GM18909 (cell line): ENCODE measurements around the gene ZP4.
"Not testable (repeated sequence)": the region's sequence is repeated elsewhere in the genome, so short reads cannot be mapped to it uniquely, and the experiment has no call there.

ENCODE experiments used
- ATAC-seq: cut with Tn5 transposase; IDR thresholded peaks from one replicate; pipeline ENCODE4 v1.9.1; 2021; ENCODE audit warnings: mild to moderate bottlenecking; ENCODE audit not compliant: unreplicated experiment, poor library complexity

ZP4 gene

GRCh38 chr1:237878406-237878805, 12.3 kb downstream of the ZP4 start:
- no peak for ATAC-seq

DNA sequence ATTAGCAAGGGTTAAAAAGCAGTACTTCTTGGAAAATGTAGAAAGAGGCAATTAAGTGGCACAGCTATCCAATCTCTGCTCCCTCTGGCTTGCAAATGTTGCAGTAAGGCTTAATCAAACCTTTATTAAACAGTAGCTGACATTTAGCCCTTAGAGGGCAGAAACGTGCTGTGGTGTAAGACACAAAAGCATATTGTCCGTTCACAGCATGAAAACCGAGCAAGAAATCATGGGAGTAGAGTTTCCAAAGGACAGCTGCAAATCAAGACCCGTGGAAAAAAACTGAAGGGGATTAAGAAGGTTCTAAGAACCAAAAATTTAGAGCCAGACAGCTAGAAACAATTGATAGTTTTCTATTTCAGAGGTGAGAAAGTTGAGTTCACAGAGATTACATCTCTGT, 13.1 kb downstream of the ZP4 start:
- no peak for ATAC-seq

GRCh38 chr1:237875291-237875690, 15.4 kb downstream of the ZP4 start:
- no peak for ATAC-seq

DNA sequence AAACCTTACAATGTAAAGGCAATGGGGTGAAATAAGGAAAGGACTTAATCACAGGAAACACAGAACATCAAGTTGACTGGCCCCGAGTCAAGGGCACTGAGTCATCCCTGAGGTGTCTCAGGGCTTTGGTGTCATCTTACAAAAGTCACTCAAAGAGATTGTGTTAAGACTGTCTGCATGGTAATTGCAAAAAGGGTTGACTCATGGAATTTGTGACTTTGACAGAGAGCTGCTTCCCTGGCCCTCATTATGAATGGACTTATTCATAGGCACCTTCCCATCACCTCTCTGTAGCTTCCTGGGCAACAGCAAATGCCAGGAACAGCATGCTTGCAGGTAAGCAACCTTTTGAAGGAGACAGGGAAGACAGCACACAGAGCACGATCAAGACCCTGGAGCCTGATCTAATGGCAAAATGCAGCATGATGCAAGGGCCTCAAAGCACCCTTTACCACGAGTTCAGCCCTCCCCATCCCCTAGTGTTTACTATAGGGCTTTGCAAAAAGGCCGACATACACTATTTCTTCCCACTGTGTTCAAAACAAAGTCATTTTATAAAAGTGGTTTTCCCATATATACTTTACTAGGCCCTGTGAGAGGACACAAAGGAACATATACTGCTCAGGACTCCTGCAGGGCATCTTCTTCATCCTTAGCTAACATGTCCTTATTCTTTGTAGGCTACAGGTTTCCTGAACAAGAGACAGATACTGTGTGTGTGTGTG, 17.1 kb downstream of the ZP4 start:
- no peak for ATAC-seq

GRCh38 chr1:237868817-237869600, 21.7 kb downstream of the ZP4 start:
- no peak for ATAC-seq

DNA sequence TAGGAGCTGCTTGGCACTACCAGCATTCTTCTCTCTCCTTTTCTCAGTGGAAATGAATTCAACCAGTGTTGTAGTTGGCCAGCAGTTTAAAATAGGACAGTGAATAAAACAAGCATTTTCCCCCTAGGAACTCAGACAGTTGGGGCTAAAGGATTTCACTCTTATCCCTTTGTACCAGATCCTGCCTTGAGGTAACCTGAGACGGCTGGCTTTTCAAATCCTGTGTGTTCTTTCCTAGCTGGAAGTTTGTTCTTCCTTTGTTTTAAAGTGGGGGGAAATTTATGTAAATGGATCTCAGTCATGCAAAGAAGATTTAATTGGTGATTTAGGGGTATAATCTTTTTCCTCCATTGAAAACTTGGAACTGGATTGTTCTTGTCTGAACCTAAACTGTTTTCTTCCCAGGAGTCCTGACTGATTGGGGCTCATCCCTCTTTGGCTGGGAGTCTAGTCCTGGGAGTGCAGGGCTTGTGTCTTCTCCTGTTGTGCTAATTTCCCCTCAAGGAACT, 23.3 kb downstream of the ZP4 start:
- ATAC-seq: no peak

DNA sequence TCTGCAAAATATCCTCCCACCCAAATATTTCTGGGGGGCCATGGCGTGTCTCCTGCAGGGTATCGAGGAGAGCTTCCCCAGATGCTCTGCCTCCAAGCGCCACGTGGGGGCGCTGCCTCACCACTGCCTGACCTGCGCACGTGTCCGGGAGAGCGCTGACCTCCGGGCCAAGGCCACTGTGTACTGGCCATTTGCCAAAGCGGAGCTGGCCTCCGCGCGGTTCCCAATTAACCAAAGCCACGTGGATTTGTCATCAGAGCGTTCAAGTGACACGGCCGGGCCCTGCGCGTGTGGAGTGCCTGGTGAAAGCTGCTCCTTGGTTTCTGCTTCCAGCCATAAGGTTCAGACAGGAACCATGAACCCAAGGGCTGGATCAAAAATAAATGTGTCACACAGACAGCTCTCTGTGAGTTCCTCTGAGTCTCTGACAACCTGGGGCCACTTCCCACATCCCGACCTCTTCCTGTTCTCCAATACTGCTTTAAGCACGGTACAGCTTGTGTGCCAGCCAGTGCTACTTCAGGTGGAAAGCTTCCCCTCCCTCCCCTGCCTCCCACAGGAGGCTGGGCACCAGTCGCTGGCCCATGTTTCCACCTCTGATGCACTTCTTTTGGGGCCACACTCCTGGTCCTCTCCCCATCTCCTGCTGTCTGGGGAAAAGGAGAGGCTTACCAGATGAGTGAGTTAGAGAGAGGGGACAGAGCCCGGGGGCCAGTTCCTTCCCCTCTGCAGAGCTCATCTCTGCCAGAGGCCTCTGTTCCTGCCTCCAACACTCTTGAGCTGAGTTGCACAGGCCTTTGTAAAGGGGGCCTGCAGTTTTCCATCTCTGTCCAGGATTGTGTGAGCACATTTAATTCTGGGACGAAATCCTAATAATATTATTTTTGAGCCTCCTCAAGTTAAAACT, 26.1 kb downstream of the ZP4 start:
- peak; percentile 74 for ATAC-seq

DNA sequence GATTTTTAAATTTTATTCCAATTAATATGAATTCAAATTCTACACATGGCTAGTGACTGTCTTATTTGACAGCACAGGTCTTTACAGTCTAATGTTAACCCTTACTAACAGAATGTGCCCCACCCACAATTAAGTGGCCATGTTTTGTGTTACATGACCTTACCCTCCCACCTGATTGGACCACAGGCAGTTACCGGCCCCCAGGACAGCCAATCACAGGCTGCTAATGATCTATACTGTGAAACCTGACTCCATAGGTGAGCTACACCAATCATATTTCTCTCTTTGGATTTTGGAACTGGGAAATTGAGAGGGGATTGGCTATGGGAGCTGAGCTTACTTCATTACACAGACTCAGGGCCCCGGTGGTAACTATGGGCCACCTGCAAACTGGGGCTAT, 27.5 kb downstream of the ZP4 start:
- no peak for ATAC-seq

DNA sequence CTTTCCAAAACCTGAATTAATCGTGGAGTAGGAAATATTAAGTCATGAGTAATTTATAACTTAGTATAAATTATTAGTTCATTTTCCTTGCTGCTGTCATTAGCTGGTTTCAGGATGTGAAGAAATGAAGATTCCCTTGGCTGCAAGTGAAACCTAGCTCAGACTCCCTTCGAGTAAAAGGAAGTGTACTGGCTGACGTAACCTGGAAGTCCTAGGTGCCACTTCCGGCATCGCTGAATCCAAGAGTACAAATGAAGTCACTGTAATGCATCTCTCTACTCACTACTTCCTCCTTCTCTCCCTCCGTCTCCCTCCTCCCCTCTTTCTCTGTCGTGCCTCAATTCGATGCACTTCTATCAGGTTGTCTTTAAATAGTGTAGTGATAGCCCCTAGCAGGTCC, 28.8 kb downstream of the ZP4 start:
- no peak for ATAC-seq

DNA sequence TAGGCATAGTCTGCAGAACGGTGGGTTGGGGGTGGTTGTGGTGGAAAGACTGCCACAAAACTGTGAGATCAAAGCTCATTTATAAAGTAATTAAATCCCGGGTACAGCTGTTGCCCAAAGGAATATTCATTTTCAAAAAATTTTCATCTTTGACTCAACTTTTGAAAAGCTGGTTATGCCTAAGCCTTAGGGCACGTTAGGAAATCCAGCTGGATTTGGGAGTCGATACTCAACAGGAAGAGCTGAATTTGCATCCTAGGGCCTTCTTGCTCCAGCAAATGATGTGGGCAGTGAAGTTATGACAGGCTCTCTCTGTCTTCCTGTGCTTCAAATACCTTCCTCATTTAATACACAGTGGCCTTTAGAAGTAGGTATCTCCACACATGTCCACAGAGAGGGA, 31.7 kb downstream of the ZP4 start:
- ATAC-seq: no peak

DNA sequence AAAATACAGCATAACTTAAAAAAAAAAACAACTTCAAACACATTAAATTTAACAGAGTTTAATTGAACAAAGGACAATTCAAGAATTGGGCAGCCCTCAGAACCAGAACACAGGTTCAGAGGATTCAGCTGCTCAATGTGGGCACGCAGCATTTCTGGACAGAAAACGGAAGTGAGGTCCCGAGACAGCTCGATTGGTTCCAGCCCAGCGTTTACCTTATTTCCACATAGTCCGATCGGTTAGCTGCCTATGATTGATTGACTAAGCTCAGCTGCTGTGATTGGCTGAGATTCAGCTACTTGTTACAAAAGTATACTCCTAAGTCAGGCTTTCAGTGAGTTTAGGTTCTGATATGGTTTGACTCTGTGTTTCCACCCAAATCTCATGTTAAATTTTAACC, 33.3 kb downstream of the ZP4 start:
- ATAC-seq: no peak

- ATAC-seq: no peak
Measured at GRCh38 chr1:237852342-237852741, 38.4 kb downstream of the ZP4 start.

- no peak for ATAC-seq
Measured at GRCh38 chr1:237851210-237851845, 39.4 kb downstream of the ZP4 start.

GRCh38 chr1:237843516-237843915, 47.2 kb downstream of the ZP4 start:
- not testable (repeated sequence) for ATAC-seq

DNA sequence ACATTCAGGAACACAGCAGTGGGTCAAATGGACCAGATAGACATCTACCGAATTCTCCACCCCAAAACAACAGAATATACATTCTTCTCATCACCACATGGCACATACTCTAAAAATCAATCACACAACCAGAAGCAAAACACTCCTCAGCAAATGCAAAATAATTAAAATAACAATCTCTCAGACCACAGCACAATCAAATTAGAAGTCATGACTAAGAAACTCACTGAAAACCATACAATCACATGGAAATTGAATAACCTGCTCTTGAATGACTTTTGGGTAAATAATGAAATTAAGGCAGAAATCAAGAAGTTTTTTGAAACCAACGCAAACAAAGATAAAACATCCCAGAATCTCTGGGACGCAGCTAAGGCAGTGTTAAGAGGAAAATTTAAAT, 49.2 kb downstream of the ZP4 start:
- ATAC-seq: no peak

DNA sequence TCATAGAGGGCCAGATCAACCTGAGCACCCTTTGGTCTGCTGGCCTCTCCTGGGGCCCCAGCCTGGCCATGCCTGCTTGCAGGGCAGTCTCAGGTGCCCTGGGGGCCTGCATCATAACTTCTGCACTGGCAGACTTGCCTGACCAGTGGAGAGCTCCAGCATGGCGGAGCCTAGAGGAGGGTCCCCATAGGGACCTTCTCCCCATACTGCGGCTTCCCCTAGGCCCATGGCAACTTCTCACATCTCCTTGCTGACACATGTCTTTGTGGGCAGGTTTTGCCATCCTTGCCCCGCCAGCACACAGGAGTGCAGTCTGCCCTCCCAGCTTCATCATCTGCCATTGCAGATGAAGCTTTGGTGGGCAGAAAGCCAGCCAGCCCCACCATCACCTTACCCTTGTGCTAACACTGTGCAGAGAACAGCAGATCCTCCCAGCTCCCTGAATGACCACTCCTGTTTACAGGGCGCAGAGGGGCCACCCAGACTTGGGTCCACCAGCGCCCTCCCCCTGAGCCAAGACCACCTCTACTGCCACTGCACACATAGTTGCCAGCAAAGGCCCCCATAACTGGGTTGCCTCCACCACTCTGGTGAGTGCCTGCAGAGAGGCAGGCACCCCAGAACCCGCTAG, 51.7 kb downstream of the ZP4 start:
- ATAC-seq: no peak

GRCh38 chr1:237838320-237838719, 52.4 kb downstream of the ZP4 start:
- ATAC-seq: no peak

DNA sequence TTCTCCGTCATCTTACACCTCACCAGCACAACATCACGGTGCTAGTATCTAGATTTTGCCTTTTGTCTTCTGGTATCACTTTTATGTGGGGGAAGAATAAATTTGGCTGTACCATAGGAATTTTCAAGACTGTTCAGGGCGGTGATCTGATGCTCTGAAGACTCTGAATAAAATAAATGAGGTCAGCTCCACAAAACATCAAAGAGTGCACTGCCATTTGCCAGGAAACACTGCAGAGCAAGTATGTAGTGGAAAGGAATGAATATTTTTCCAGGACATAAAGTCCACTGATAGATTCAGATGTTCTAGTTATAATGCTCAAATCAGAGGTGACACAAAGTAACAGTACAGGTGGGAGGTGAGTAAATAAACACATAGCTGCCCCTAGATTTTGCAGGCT, 56.3 kb downstream of the ZP4 start:
- no peak for ATAC-seq

GRCh38 chr1:237834048-237834447, 56.7 kb downstream of the ZP4 start:
- no peak for ATAC-seq

- ATAC-seq: no peak
Measured at GRCh38 chr1:237832858-237833257, 57.9 kb downstream of the ZP4 start.
